ENCODE results near the gene FRAS1.

GRCh38 chr4:78150543-78150864 is 93.4 kb downstream of the FRAS1 start:
- TF ChIP-seq CTCF (IDR thresholded peaks at IDR 0.05) (no peak), POLR2A (IDR thresholded peaks at IDR 0.05) (no peak)
